Activated naive CD8-positive, alpha-beta T cell treated with anti-CD3 and anti-CD28 coated beads, Interleukin-2, amount 10 ng/mL, durations not matched to agents 7 days and 5 days (primary cell): ENCODE measurements around the gene KRTAP10-2. TPM values are rescaled to one million over a fixed set of nuclear protein-coding genes. Genes with fewer than 3 reads are reported as not detected.

Experiments
- ATAC-seq: fragments of 150-1000 bp; cut with Tn5 transposase; one replicate; pipeline ENCODE4 v1.10.0; 2021; ENCODE audit warnings: low read depth, moderate library complexity
- POLR2A ChIA-PET: fragments of 350-600 bp; sonication (Branson Sonifier 250); formaldehyde crosslinking; loops from one replicate; lab custom pipeline; 2021; ENCODE audit warnings: antibody characterized with exemption; lab: Charles Lee
- DNase-seq: peaks from one replicate; pipeline ENCODE4 v3.0.0; 2021
- H3K27ac Mint-ChIP-seq: one replicate; pipeline ENCODE4 v1.8.0; 2022; ENCODE audit warnings: mild to moderate bottlenecking, mixed read lengths
- H3K27me3 Mint-ChIP-seq: one replicate; pipeline ENCODE4 v1.8.0; 2022; ENCODE audit warnings: mild to moderate bottlenecking, moderate library complexity, mixed read lengths
- H3K36me3 Mint-ChIP-seq: one replicate; pipeline ENCODE4 v1.8.0; 2021; ENCODE audit warnings: mild to moderate bottlenecking, mixed read lengths
- H3K4me1 Mint-ChIP-seq: one replicate; pipeline ENCODE4 v1.8.0; 2021; ENCODE audit warnings: mixed read lengths
- H3K4me3 Mint-ChIP-seq: one replicate; pipeline ENCODE4 v1.8.0; 2022; ENCODE audit warnings: mild to moderate bottlenecking, moderate library complexity, mixed read lengths
- H3K9me3 Mint-ChIP-seq: one replicate; pipeline ENCODE4 v1.8.0; 2021; ENCODE audit warnings: mixed read lengths
- total RNA-seq, 2 experiments: library from RNA; stranded (reverse); gene quantifications; one replicate each; pipeline ENCODE4 v1.2.3, GENCODE V29; 2021

Gene KRTAP10-2
- total RNA-seq, 2 experiments from 2014 or later: not detected

DNA sequence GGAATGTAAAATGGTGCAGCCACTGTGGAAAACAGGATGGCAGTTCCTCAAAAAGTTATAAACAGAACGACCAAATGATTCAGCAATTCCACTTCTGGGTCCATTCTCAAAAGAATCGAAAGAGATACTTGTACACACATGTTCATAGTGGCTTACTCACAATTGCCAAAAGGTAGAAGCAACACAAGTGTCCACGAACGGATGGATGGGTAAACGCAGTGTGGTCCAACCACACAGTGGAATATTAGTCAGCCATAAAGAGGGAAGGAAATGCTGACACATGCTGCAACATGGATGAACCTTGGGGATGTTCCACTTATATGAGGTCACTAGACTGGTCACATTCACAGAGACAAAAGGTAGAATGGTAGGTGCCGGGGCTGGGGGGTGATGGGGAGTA is 16.6 kb downstream of the KRTAP10-2 start:
- DNase-seq (no peak), ATAC-seq (no peak)
- H3K27ac Mint-ChIP-seq: no peak overlapping the region
- no peaks in the 10 kb centered on the region for H3K4me1 Mint-ChIP-seq
- H3K27me3 Mint-ChIP-seq: peaks cover 6% of the 10 kb centered on the region
- no peak overlapping the region for H3K4me3 Mint-ChIP-seq
- POLR2A ChIA-PET: no interaction called here
- H3K36me3 Mint-ChIP-seq: no peaks in the 10 kb centered on the region
- H3K9me3 Mint-ChIP-seq: no peaks in the 10 kb centered on the region

DNA sequence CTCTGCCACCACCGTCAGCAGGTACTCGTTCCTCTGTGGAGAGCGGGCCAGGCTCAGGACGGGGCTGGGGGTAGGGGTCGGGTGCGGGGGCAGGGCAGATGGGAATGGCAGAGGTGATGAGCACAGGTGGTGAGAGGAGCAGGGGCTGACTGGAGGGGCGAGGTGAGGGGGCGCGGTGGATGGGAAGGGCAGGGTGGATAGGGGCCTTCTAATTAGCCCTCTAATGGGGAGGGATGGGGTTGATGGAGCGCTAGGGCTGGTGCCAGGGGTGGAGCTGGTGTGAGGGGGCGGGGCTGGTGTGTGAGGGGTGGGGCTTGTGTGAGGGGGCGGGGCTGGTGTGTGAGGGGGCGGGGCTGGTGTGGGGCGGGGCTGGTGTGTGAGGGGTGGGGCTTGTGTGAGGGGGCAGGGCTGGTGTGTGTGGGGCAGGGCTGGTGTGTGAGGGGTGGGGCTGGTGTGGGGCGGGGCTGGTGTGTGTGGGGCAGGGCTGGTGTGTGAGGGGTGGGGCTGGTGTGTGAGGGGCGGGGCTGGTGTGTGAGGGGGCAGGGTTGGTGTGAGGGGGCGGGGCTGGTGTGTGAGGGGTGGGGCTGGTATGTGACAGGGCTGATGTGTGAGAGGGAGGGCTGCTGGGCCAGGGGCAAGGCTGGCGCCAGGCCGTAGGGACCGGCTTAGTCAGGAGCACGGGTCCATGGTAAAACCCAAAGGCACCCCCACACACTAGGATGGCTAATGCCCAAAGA is 17.2 kb downstream of the KRTAP10-2 start:
- no peak for ATAC-seq
- POLR2A ChIA-PET: no interaction called here
- Mint-ChIP-seq H3K9me3 (no peaks in the 10 kb centered on the region), H3K27me3 (peaks cover 6% of the 10 kb centered on the region), H3K4me1 (no peaks in the 10 kb centered on the region), H3K4me3 (no peak overlapping the region), H3K27ac (no peak overlapping the region), H3K36me3 (no peaks in the 10 kb centered on the region)
- no peak for DNase-seq

DNA sequence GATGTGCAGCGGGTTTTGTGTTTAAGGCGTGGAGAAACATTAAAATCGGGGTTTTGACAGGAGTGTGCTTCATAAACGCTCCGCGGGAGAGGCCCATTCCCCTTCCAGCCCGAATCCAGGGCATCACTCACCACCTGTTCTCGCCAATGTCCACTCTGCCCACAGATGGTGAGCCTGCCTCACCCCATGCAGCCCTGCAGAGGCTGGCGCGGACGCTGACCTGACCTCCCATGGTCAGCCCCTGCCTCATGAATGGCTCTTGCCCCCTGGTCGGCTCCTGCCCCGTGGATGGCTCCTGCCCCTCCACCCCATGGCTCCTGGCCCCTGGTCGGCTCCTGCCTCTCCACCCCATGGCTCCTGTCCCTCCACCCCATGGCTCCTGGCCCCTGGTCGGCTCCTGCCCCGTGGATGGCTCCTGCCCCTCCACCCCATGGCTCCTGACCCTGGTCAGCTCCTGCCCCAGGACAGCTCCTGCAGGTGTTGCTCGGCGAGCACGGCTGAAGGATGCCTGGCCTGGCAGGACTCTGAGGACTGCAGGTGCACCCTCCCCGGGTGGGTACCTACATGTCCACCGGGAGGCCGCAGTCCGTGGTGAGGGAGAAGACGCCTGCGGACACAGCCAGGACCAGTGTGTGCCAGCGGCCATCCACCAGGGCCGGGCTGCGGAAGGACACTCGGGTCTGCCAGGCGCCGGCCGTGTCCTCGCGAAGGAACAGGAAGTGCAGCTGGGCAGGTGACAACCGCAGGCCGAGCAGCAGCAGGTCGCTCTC is 18.0 kb downstream of the KRTAP10-2 start:
- Mint-ChIP-seq H3K27me3 (peaks cover 6% of the 10 kb centered on the region), H3K4me3 (no peak overlapping the region), H3K9me3 (no peaks in the 10 kb centered on the region), H3K36me3 (no peaks in the 10 kb centered on the region), H3K27ac (no peak overlapping the region), H3K4me1 (no peaks in the 10 kb centered on the region)
- ATAC-seq (no peak), DNase-seq (peak; percentile 24)
- POLR2A ChIA-PET: no interaction called here

DNA sequence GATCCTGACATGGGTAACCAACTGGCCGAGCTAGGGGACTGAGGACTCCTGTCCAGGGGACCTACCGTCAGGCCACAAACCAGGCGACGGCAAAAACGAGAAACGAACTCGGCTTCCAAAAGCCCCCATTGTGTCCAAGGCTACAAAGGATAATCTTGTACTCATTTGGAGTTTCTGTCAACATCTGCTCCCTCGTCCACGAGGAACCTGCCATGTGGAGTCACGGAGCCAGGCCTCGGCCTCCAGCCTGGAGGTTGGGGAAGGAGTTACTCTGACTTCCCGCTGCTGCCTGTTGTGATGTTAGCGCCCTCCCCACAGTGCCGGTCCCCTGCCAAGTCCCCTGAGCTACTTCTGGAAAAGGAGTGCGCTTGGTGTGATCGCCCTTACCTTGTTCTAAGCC is 18.6 kb downstream of the KRTAP10-2 start:
- Mint-ChIP-seq H3K27me3 (peaks cover 6% of the 10 kb centered on the region), H3K4me3 (no peak overlapping the region), H3K4me1 (no peaks in the 10 kb centered on the region), H3K27ac (no peak overlapping the region), H3K9me3 (no peaks in the 10 kb centered on the region), H3K36me3 (no peaks in the 10 kb centered on the region)
- ATAC-seq (no peak), DNase-seq (no peak)
- POLR2A ChIA-PET: no interaction called here

DNA sequence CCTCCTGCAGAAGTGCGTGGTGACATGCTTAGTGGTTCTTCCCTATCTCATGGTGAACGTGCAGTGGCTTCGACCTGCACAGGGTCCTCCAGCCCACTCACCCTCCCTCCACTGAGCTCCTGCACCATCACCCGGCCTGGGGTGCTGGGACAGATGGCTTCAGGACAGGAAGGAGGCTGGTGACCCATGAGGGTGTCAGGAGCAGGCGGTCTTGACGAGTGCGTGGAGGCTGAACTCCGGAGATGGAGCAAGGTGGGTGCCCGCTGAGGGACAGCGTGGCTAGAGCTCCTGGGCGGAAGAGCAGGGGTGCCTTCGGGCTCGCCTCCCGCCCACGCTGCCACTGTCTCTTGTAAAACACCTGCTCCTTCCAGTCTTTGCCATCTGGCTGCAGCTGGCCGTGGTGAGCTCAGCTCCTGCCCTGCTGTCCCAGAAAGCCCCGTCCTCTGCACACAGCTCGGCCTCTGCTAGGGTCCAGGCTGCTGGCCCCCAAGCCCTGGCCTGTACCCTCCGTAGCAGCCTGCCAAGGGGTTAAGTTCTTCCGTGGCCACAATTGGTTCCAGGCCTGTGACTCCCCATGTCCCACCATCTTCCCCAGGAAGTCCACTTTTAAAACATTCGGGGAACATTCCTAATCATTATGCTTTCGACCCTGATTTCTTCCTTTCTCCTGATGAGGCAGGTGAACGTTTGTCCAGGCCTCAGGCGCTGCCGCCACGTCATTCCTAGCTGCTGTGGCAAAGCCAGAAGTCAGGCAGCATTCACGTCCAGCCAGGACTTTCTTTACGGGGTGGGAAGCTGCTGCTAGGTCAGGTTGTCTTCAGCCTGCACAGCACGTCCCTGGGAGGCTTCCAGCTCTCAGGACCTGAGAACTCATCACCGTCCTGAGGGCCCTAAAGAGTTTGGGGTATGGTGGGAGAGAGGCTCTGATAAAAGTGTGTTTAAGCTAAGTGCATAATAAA is 19.4 kb downstream of the KRTAP10-2 start:
- Mint-ChIP-seq H3K9me3 (no peaks in the 10 kb centered on the region), H3K27ac (no peak overlapping the region), H3K4me1 (no peaks in the 10 kb centered on the region), H3K4me3 (no peak overlapping the region), H3K27me3 (peaks cover 4% of the 10 kb centered on the region), H3K36me3 (no peaks in the 10 kb centered on the region)
- DNase-seq: no peak
- POLR2A ChIA-PET: no interaction called here
- no peak for ATAC-seq

DNA sequence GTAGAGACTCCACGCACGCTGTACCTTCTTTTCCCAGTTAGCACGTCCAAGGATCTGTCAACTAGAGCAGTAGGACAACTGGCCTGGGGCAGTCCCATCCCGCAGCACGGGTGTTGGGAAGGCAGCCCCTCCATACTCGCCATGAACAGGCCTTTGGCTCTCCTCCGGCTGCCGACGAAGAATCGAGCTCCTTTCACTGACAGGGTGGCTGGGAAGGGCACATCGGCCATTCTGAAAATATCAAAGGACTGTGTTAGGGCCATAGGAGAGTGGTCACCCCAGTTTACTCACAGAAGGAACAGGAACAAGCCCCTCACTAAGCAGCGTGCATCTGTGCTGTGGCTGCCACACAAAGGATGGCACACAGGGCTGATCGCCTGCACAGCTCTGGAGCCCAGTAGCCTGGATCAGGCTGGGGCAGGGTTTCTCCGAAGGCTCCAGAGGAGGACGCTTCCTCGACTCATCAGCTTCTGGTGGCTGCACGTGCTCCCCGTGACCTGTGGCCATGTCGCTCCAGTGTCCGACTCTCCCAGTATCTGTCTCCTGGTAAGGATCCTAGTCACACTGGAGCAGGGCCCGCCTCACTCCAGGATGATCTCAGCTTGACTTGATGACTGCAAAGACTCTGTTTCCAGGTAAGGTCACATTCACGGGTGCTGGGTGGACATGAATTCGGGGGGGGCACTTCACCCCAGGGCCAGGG is 20.3 kb downstream of the KRTAP10-2 start:
- Mint-ChIP-seq H3K4me3 (no peak overlapping the region), H3K36me3 (no peaks in the 10 kb centered on the region), H3K4me1 (no peaks in the 10 kb centered on the region), H3K9me3 (no peaks in the 10 kb centered on the region), H3K27ac (no peak overlapping the region), H3K27me3 (peaks cover 4% of the 10 kb centered on the region)
- ATAC-seq (no peak), DNase-seq (no peak)
- POLR2A ChIA-PET: no interaction called here

DNA sequence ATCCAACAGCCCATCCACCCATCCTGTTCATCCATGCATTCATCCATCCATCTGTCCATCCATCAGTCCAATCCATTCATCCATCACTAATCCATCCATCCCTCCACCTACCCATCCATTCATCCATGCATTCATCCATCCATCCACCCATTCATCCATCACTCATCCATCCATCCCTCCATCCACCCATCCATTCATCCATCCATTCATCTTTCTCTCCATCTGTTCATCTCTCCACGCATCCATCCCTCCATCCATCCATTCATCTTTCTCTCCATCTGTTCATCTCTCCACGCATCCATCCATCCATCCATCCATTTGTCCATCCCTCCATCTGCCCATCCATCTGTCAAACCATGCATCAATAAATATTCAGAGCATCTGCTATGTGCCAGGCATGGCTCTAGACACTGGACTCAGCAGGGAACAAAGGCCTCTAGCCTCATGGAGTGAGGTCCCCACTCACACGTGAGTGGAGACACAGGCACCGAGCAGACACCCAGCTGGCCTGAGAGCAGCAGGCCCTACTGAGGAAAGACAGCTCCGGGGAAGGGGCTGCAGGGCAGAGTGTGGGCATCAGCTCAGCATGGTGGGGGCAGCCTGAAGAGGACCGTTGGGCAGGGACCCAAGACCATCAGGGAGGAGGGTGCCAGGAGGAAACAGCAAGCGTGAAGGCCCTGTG is 20.9 kb downstream of the KRTAP10-2 start:
- Mint-ChIP-seq H3K36me3 (no peaks in the 10 kb centered on the region), H3K27ac (no peak overlapping the region), H3K9me3 (no peaks in the 10 kb centered on the region), H3K4me1 (no peaks in the 10 kb centered on the region), H3K4me3 (no peak overlapping the region), H3K27me3 (peaks cover 4% of the 10 kb centered on the region)
- POLR2A ChIA-PET: no interaction called here
- ATAC-seq: no peak
- no peak for DNase-seq

DNA sequence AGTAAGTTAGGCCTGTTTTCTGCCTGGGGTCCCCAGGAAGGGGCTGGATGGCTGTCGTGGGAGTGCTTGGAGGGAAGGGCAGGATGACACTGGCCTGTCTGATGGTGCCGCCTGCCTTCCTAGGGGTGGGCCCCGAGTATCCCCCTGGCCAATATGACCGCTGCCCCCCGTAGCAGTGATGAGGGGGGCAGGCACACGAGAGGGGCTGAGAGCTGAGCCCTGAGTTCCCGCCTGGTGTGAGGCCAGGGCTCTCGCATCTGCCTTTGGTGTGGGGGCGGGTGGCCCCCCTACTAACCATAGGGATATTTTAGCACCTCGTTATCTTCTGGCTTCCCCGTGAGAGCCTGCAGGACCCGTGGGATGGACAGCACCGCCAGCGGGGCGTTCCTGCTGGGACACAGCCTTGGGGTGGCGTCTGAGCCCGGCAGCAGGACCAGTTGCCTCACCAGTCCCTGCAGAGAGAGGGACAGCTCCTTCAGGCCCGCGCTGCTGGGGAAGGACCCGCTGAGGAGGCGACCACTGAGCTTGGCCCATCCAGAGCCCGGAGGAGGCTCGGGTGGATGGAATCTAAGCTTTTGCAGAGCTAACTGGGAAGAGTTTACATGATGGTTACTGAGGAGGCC is 21.7 kb downstream of the KRTAP10-2 start:
- no peaks in the 10 kb centered on the region for H3K9me3 Mint-ChIP-seq
- H3K27ac Mint-ChIP-seq: no peak overlapping the region
- no peak for DNase-seq
- POLR2A ChIA-PET: no interaction called here
- peaks cover 2% of the 10 kb centered on the region for H3K27me3 Mint-ChIP-seq
- H3K36me3 Mint-ChIP-seq: no peaks in the 10 kb centered on the region
- ATAC-seq: no peak
- H3K4me1 Mint-ChIP-seq: no peaks in the 10 kb centered on the region
- no peak overlapping the region for H3K4me3 Mint-ChIP-seq

DNA sequence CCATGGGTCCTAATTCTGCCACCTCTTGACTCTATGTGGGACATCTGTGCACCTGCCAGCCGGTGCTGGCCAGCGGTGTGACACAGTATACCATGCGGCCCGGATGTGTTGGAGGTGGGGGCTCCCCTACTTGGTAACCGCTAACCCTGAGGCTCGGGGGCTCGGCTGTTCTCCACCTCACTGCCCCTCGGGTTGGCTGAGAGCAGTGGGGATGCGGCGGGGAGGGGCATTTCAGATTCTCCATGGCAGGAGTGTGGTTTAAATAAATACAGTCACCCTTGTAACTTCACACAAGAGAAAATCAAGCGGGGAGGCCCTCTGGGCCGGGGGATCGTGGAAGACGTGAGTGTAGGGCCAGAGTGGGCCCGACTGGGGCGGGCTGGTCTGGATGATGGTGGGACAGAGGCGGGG is 22.3 kb downstream of the KRTAP10-2 start:
- H3K4me1 Mint-ChIP-seq: no peaks in the 10 kb centered on the region
- ATAC-seq: no peak
- no peak overlapping the region for H3K27ac Mint-ChIP-seq
- no peaks in the 10 kb centered on the region for H3K9me3 Mint-ChIP-seq
- no peak overlapping the region for H3K4me3 Mint-ChIP-seq
- no peaks in the 10 kb centered on the region for H3K36me3 Mint-ChIP-seq
- peaks cover 2% of the 10 kb centered on the region for H3K27me3 Mint-ChIP-seq
- DNase-seq: no peak
- POLR2A ChIA-PET: no interaction called here

DNA sequence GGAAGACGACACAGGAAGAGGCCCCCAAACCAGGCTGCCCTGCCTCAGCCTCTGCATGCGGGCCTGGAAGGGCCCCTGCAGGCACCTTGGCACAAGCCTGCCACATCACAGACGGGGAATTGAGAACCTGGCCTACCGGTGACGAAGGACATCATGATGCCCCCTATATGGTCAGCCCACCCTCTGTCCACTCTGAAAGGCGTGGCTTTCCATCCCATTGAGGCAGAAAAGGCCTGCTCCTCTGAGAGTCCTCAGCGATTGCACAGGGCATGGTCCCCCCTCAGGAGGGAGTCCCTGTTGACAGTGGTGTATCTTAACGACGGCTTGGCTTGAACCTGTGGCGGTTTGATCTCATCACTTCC is 22.7 kb downstream of the KRTAP10-2 start:
- no peak overlapping the region for H3K4me3 Mint-ChIP-seq
- no peak overlapping the region for H3K27ac Mint-ChIP-seq
- DNase-seq (no peak), ATAC-seq (no peak)
- H3K4me1 Mint-ChIP-seq: no peaks in the 10 kb centered on the region
- peaks cover 2% of the 10 kb centered on the region for H3K27me3 Mint-ChIP-seq
- POLR2A ChIA-PET: no interaction called here
- H3K9me3 Mint-ChIP-seq: no peaks in the 10 kb centered on the region
- H3K36me3 Mint-ChIP-seq: no peaks in the 10 kb centered on the region

DNA sequence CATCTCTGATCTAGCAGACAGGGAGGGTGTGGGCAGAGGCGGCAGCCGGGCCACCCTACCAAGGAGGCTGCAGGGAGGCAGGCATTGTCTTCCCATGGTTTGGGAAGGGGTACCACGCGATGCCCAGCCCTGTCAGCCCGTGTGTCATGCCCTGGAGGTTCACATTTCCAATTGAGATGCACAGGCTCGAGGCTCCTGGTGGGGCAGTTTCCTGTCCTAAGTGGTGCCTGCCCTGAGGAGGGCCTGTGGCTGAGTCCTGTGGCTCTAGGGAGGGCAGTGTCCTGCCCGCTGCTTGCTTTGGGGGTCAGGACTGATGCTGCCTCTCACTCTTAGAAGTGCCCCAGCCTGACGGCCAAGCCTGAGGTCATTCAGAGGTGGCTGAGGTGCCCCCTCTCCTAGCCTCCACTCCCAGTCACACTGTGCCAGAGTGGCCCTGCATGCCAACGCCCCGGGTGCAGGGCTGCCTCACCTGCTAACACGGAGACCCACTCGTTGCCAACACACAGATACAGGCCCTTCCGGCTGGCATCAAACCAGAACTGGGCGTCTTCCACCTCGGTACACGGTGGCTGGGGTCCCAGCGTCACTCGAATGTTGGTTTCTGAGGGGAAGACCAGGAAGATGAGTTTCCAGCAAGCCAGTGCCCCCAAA is 23.2 kb downstream of the KRTAP10-2 start:
- Mint-ChIP-seq H3K27me3 (peaks cover 2% of the 10 kb centered on the region), H3K27ac (no peak overlapping the region), H3K36me3 (no peaks in the 10 kb centered on the region), H3K9me3 (no peaks in the 10 kb centered on the region), H3K4me1 (no peaks in the 10 kb centered on the region), H3K4me3 (no peak overlapping the region)
- ATAC-seq: no peak
- DNase-seq: no peak
- POLR2A ChIA-PET: no interaction called here
